HG02852 (cell line): Measurements from ENCODE around the gene DSTYK.
"Not testable (repeated sequence)": the region's sequence is repeated elsewhere in the genome, so short reads cannot be mapped to it uniquely, and the experiment has no call there.

Experiments
- ATAC-seq: cut with Tn5 transposase; IDR thresholded peaks from one replicate; pipeline ENCODE4 v1.9.1; 2021; ENCODE audit warnings: mild to moderate bottlenecking, moderate library complexity; ENCODE audit not compliant: unreplicated experiment

Gene DSTYK

GRCh38 chr1:205179842-205180241 is 31.7 kb downstream of the DSTYK start:
- ATAC-seq, result no peak

- no peak for ATAC-seq
Measured at GRCh38 chr1:205172729-205173366, 38.7 kb downstream of the DSTYK start.

- no peak for ATAC-seq
Measured at GRCh38 chr1:205171369-205171768, 40.1 kb downstream of the DSTYK start.

DNA sequence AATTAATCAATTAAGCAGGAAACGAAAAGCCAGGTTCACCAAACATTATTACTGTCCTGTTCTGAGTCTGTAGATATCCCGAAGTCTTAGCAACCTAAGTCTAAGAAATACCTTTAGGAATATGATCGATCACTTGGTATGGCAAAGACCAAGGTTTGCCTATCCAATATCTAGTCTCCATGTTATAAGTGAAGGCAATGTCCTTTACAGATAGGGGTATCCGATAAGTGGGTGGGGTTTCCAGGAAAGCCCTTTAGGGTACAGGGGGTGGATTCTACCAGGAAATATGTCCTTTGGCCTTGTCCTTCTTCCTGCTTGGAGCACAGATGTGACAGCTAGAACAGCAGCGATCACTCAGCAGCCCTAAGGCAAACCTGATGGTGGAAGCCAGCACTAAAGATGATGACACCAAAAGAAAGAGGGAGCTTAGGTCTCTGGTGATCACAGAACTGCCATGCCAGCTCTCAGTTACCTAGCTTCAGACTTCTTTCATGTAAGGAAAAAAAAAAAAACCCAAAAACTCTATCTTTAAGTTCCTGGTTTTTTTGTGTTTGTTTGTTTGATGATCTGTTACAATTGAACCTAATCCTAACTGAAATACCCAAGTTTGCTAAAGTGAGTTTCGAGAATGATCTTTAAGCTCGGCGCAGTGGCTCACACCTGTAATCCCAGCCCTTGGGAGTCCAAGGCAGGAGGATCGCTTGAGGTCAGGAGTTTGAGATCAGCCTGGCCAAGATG is 40.8 kb downstream of the DSTYK start:
- no peak for ATAC-seq

DNA sequence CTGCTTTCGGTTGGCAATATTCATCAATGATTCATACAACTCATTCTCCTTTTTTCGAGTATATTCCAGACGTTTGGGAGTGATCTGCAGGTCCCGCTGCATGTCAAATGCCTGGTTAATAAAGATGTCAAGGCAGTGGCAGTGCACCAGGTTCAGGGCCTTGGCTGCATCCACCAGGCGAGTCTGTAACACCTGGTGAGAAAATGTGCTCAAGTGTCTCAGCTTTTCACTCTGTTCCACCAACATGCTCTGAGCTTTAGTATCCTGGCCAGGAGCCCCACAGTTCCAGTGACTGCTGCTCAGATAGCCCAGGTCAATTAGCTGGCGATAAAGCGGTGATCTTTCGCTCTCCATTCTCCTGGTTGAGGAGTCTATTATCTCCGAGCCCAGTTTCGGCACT is 42.3 kb downstream of the DSTYK start:
- no peak for ATAC-seq

DNA sequence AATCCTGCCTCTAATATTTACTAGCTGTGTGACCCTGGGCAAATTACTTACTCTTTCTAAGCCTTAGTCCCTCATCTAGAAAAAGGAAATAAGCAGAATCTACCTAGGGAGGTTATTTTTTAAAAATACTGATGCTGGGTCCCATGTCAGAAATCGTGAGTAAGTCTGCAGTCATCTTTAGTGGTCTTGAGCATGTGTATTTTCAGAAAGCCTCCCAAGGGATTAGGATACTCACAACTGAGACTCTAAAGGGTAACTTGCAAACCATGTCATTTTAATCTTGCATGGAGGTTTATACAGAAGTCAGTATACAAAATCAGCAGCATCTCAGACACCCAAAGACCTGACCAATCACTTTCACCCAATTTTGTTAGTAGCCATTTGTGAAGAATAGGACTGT is 43.2 kb downstream of the DSTYK start:
- no peak for ATAC-seq

GRCh38 chr1:205162301-205162700 is 49.2 kb downstream of the DSTYK start:
- ATAC-seq, result no peak

- ATAC-seq, result no peak
Measured at GRCh38 chr1:205161076-205161475, 50.4 kb downstream of the DSTYK start.

DNA sequence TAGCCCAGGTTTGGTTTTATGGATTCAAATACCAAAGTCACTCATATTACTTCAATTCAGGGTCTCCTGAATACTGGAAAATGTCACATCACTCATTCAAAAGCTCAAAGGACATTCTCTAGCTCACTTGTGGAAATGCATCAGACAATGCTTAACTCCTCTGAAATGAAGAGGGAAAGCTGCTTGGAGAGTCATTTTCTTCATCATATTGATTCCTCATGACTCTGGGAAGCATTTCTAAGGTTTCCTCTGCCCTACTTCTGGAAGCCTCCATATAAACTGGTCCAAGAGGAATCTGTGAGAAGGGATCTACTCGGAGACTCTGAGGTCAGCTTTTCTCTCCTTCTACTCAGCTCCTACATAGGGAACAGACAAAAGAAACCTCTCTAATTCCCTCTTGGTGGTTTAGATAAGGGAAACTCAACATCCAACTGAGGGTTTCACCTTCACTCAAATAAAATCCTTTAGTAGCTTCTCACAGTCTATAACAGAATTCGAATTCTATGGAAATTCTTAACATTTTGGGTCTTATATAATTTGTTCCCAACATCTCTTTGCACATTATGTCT is 53.4 kb downstream of the DSTYK start:
- no peak for ATAC-seq

GRCh38 chr1:205155665-205156377 is 55.7 kb downstream of the DSTYK start:
- ATAC-seq, result not testable (repeated sequence)

DNA sequence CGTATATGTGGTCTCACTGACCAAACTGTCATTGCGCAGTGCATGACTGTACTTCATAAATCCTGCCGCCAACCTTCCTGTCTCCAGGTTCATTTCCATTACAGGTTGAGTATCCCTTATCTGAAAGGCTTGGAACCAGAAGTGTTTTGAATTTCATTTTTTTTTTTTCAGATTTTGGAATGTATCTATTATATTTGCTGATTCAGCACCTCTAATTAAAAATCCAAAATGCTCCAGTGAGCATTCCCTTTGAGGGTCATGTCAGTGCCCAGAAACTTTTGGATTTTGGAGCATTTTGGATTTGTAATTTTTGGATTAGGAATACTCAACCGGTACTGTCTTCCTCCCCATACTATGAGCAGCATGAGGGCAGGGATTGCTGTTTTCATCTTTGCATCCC is 59.0 kb downstream of the DSTYK start:
- no peak for ATAC-seq

- ATAC-seq, result no peak
Measured at GRCh38 chr1:205150651-205151428, 60.7 kb downstream of the DSTYK start.

- ATAC-seq, result no peak
Measured at GRCh38 chr1:205147191-205147835, 64.2 kb downstream of the DSTYK start.

- ATAC-seq, result no peak
Measured at GRCh38 chr1:205144751-205145150, 66.8 kb downstream of the DSTYK start.

GRCh38 chr1:205144046-205144720 is 67.3 kb downstream of the DSTYK start:
- ATAC-seq, result no peak

- ATAC-seq, result no peak
Measured at GRCh38 chr1:205142102-205142469, 69.4 kb downstream of the DSTYK start.

DNA sequence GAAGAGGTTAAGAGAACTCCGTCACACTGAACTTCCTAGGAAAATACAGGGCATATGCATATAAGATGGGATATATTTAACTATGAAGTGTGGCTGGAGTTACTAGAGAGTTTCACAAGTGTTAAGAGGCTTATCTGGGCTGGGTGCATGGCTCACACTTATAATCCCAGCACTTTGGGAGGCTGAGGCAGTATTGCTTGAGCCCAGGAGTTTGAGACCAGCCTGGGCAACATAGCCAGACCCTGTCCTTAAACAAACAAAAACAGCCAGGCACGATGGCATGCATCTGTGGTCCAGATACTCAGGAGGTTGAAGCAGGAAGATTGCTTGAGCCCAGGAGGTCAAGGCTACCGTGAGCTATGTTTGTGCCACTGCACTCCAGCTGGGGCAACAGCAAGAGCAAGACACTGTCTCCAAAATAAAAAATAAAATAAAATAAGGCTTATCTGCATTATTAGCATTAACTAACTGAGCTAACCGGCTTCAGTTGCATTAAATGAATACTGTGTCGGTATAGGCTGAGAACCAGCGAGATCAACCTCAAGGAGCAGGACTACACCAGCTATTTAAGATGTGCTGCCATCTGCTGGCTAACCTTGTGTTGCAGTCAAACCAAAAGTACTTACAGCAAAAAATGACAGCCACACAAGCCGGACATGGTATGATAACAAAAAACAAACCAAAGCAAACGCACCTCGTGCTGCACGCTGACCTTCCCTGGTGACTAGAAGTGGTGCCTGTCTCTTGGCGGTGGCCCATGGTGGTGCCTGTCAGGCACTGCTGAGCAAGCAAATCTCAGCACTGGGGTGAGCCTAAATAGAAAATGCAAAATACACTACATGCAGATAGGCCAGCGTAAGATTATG is 70.0 kb downstream of the DSTYK start:
- ATAC-seq, result no peak

GRCh38 chr1:205140113-205140512 is 71.4 kb downstream of the DSTYK start:
- ATAC-seq, result no peak

- ATAC-seq, result no peak
Measured at GRCh38 chr1:205137901-205138300, 73.6 kb downstream of the DSTYK start.
